K562 (cell line): Measurements from ENCODE around the gene USB1. TPM values are rescaled to one million over a fixed set of nuclear protein-coding genes. Genes with fewer than 3 reads are reported as not detected.

Experiments used
- ARID2 ChIP-seq: fragments of 450-650 bp; IDR thresholded peaks from 2 replicates; pipeline ENCODE4 v1.6.1; 2017; ENCODE audit warnings: antibody characterized with exemption, mild to moderate bottlenecking
- BACH1 ChIP-seq: fragments of 200-800 bp; sonication (Bioruptor generic); IDR thresholded peaks from 2 replicates; pipeline ENCODE4 v1.6.1; 2016; ENCODE audit warnings: missing genetic modification characterization, missing compliant biosample characterization
- CEBPB ChIP-seq: fragments of 450-650 bp; IDR thresholded peaks from 2 replicates; pipeline ENCODE4 v1.6.1; 2016; ENCODE audit warnings: missing genetic modification characterization, missing compliant biosample characterization
- COPS2 ChIP-seq: fragments of 450-650 bp; conservative IDR thresholded peaks from 2 replicates; pipeline ENCODE4 v1.6.1; 2016; ENCODE audit warnings: mild to moderate bottlenecking, moderate library complexity
- CXXC5 ChIP-seq: fragments of 250-450 bp; sonication (Bioruptor Pico); IDR thresholded peaks from 2 replicates; pipeline ENCODE4 v1.8.0; 2022; ENCODE audit warnings: inconsistent platforms, mild to moderate bottlenecking, moderate library complexity
- GATAD2A ChIP-seq: fragments of 450-650 bp; IDR thresholded peaks from 2 replicates; pipeline ENCODE4 v1.6.1; 2017
- HDAC1 ChIP-seq, 2 experiments: fragments of 450-650 bp; IDR thresholded peaks; 2 replicates each; pipeline ENCODE4 v1.6.1; 2016 to 2017; ENCODE audit warnings: inconsistent platforms in 1 of 2, mild to moderate bottlenecking in 1 of 2, moderate library complexity in 1 of 2
- HDGF ChIP-seq: fragments of 450-650 bp; IDR thresholded peaks from 2 replicates; pipeline ENCODE4 v1.6.1; 2016
- KDM1A ChIP-seq, 2 experiments: fragments of 450-650 bp; IDR thresholded peaks; 2 replicates each; pipeline ENCODE4 v1.6.1; 2016; ENCODE audit warnings: mild to moderate bottlenecking in 2 of 2
- MCM5 ChIP-seq: fragments of 450-650 bp; IDR thresholded peaks from 2 replicates; pipeline ENCODE4 v1.6.1; 2016; ENCODE audit warnings: low read depth
- NONO ChIP-seq, 2 experiments: fragments of 200-400 bp in 1 of 2; fragments of 450-650 bp in 1 of 2; formaldehyde crosslinking in 1 of 2; IDR thresholded peaks; 2 replicates each; pipeline ENCODE4 v1.6.1; 2017; ENCODE audit warnings: low read depth in 2 of 2, mild to moderate bottlenecking in 2 of 2, moderate library complexity in 2 of 2, low read length in 1 of 2
- SRSF1 ChIP-seq: fragments of 200-400 bp; formaldehyde crosslinking; IDR thresholded peaks from 2 replicates; pipeline ENCODE4 v1.6.1; 2017; ENCODE audit warnings: mild to moderate bottlenecking, low read depth, low read length, moderate library complexity
- SUPT5H ChIP-seq: fragments of 450-650 bp; IDR thresholded peaks from 2 replicates; pipeline ENCODE4 v1.6.1; 2016
- TAL1 ChIP-seq: fragments of 450-650 bp; IDR thresholded peaks from 2 replicates; pipeline ENCODE4 v1.6.1; 2016; ENCODE audit warnings: mild to moderate bottlenecking
- THRB ChIP-seq: fragments of 450-650 bp; formaldehyde crosslinking; conservative IDR thresholded peaks from 2 replicates; pipeline ENCODE4 v1.4.0; 2022; ENCODE audit warnings: mild to moderate bottlenecking, missing genetic modification characterization
- VEZF1 ChIP-seq: fragments of 200-800 bp; sonication (Bioruptor generic); IDR thresholded peaks from 2 replicates; pipeline ENCODE4 v1.6.1; 2017; ENCODE audit warnings: missing genetic modification characterization, missing compliant biosample characterization
- YBX1 ChIP-seq: fragments of 450-650 bp; IDR thresholded peaks from 2 replicates; pipeline ENCODE4 v1.7.1; 2016; ENCODE audit warnings: mild to moderate bottlenecking
- ZBTB12 ChIP-seq: fragments of 250-450 bp; sonication (Bioruptor Pico); IDR thresholded peaks from 2 replicates; pipeline ENCODE4 v1.4.0; 2020
- ZNF232 ChIP-seq: sonication (generic); formaldehyde crosslinking; IDR thresholded peaks from 2 replicates; pipeline ENCODE4 v1.8.0; 2022; ENCODE audit warnings: mild to moderate bottlenecking, missing genetic modification reagents
- ZNF347 ChIP-seq: fragments of 450-650 bp; formaldehyde crosslinking; IDR thresholded peaks from 2 replicates; pipeline ENCODE4 v1.4.0; 2020; ENCODE audit warnings: low read depth, mild to moderate bottlenecking, moderate library complexity
- ZNF395 ChIP-seq: fragments of 200-800 bp; sonication (Bioruptor generic); IDR thresholded peaks from 2 replicates; pipeline ENCODE4 v1.6.1; 2017; ENCODE audit warnings: missing genetic modification characterization, missing compliant biosample characterization
- ZNF589 ChIP-seq: fragments of 200-800 bp; sonication (Bioruptor generic); IDR thresholded peaks from 2 replicates; pipeline ENCODE4 v1.6.1; 2016; ENCODE audit warnings: low read depth, missing genetic modification characterization, missing compliant biosample characterization
- ZNF668 ChIP-seq: fragments of 250-450 bp; sonication (Bioruptor Pico); IDR thresholded peaks from 2 replicates; pipeline ENCODE4 v1.8.0; 2022; ENCODE audit warnings: mild to moderate bottlenecking, inconsistent platforms
- ZNF778 ChIP-seq: fragments of 450-650 bp; formaldehyde crosslinking; IDR thresholded peaks from 2 replicates; pipeline ENCODE4 v1.4.0; 2020; ENCODE audit warnings: mild to moderate bottlenecking, moderate library complexity
- ZNF780A ChIP-seq: fragments of 250-450 bp; sonication (Bioruptor Pico); IDR thresholded peaks from 2 replicates; pipeline ENCODE4 v1.5.0; 2021; ENCODE audit warnings: mild to moderate bottlenecking
- ZZZ3 ChIP-seq: fragments of 450-650 bp; IDR thresholded peaks from 2 replicates; pipeline ENCODE4 v1.6.1; 2016; ENCODE audit warnings: antibody characterized with exemption, mild to moderate bottlenecking, moderate library complexity
- polyA plus RNA-seq, 8 experiments: library from polyadenylated mRNA; depleted of rRNA in 4 of 8; stranded (reverse) in 5 of 8; unstranded in 3 of 8; fragments of >200 nt; fragmentation: Nextera tagmentation in 2 of 8; fragmentation: Illumina TruSeq in 1 of 8; extraction: Ambion mirVana in 2 of 8; extraction: Trizol in 1 of 8; gene quantifications; 2 replicates each; pipeline versions ENCODE4 v1.2.1 to v1.2.3, GENCODE V29; 2011 to 2014; ENCODE audit warnings: inconsistent platforms in 1 of 8, missing spikeins in 1 of 8
- total RNA-seq, 7 experiments: library from RNA; depleted of rRNA in 6 of 7; stranded (reverse); fragments of >200 nt in 6 of 7; fragmentation: Illumina TruSeq in 2 of 7; extraction: Trizol in 2 of 7; gene quantifications; 2 replicates each; pipeline versions ENCODE4 v1.2.1 to v1.2.3, GENCODE V29; 2011 to 2021; ENCODE audit warnings: low replicate concordance in 1 of 7

The USB1 gene
- total and polyA plus RNA-seq, 9 of the 15 experiments (the other 6 are each of a cell fraction or from before 2014, with no cell fraction given), result 11.6 to 73.6 (median 19.4) TPM

- TF ChIP-seq ZNF395 (CRISPR knock-in tag) (no peak), KDM1A (IDR thresholded peaks at IDR 0.05) (no peak), MCM5 (no peak), ZZZ3 (no peak), SUPT5H (no peak), BACH1 (tag) (no peak), HDAC1 (IDR thresholded peaks at IDR 0.05) (peak in 1 of 2 experiments; percentile 69; a peak in 2 of 4 replicates), ZNF347 (CRISPR knock-in tag) (no peak), VEZF1 (CRISPR knock-in tag) (no peak), THRB (CRISPR knock-in tag) (0 out of 2 replicates have a peak, but pooled peaks have one; percentile 52), GATAD2A (no peak), TAL1 (peak; percentile 18; the same call in 1 of the 2 replicates), SRSF1 (no peak), ZBTB12 (no peak), NONO (IDR thresholded peaks at IDR 0.05; ENCODE audit: low read depth in 2 of 2, low read length in 1 of 2) (no peak), CXXC5 (CRISPR knock-in tag) (no peak), ZNF668 (CRISPR knock-in tag) (no peak), HDGF (peak; percentile 88; the same call in 1 of the 2 replicates), YBX1 (no peak), ZNF232 (CRISPR knock-in tag) (no peak), ZNF778 (CRISPR knock-in tag) (no peak), COPS2 (no peak), ARID2 (peak; percentile 79; the same call in 1 of the 2 replicates), CEBPB (tag) (no peak), ZNF780A (CRISPR knock-in tag) (no peak), ZNF589 (CRISPR knock-in tag) (no peak)
Observed at GRCh38 chr16:58020628-58021521, 19.7 kb downstream of the USB1 start (continued).
